WERI-Rb-1 (cell line): ENCODE measurements around the gene LIMCH1.

ENCODE experiments used
- DNase-seq: peaks from one replicate; pipeline ENCODE4 v3.0.0-alpha.2; 2020
- H3K27ac ChIP-seq: fragments of 250-450 bp; sonication (Bioruptor Pico); 2 replicates; pipeline ENCODE4 v1.5.1; 2020; ENCODE audit warnings: mild to moderate bottlenecking, moderate library complexity
- H3K27me3 ChIP-seq: fragments of 250-450 bp; sonication (Bioruptor Pico); 2 replicates; pipeline ENCODE4 v1.5.1; 2021; ENCODE audit warnings: mild to moderate bottlenecking, low read depth, moderate library complexity; ENCODE audit not compliant: insufficient read depth, severe bottlenecking
- H3K36me3 ChIP-seq: fragments of 250-450 bp; sonication (Bioruptor Pico); 2 replicates; pipeline ENCODE4 v1.5.1; 2020; ENCODE audit warnings: mild to moderate bottlenecking, moderate library complexity
- H3K4me3 ChIP-seq: 2 replicates; pipeline ENCODE4 v1.5.1; 2011; ENCODE audit warnings: low read depth, mild to moderate bottlenecking, control low read depth, low read length
- H3K9me3 ChIP-seq: fragments of 250-450 bp; sonication (Bioruptor Pico); 2 replicates; pipeline ENCODE4 v1.5.1; 2021; ENCODE audit warnings: mild to moderate bottlenecking, moderate library complexity; ENCODE audit not compliant: severe bottlenecking
- TF ChIP-seq, protein P1 (sequence below): IDR thresholded peaks from 2 replicates; pipeline ENCODE4 v1.5.1; 2011; ENCODE audit warnings: low read depth, mild to moderate bottlenecking, control low read depth, inconsistent platforms, low read length

LIMCH1 gene

DNA sequence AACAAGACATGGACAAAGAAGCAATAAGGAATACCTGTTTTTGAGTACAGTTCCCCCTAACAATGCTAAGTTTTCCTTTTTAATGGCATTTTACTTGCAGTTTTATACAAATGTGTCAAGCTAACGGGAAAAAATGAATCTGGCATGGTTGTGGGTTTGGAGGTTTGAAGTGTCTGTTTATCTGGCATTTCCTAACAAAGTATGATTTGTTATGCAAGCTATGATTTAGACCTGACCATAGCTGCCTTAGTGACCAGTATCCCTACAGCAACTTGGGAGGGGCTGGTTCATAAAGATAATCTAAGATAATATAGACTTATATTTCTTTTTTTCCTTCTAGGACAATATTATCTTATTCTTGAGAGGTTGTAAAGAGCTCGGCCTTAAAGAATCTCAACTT, 60.6 kb downstream of the LIMCH1 start:
- no peaks in the 10 kb centered on the region for H3K27me3 ChIP-seq
- H3K36me3 ChIP-seq = peaks cover 2% of the 10 kb centered on the region; the same call in 1 of the 2 replicates
- DNase-seq = no peak
- H3K4me3 ChIP-seq = no peak overlapping the region
- TF ChIP-seq, protein P1, sequence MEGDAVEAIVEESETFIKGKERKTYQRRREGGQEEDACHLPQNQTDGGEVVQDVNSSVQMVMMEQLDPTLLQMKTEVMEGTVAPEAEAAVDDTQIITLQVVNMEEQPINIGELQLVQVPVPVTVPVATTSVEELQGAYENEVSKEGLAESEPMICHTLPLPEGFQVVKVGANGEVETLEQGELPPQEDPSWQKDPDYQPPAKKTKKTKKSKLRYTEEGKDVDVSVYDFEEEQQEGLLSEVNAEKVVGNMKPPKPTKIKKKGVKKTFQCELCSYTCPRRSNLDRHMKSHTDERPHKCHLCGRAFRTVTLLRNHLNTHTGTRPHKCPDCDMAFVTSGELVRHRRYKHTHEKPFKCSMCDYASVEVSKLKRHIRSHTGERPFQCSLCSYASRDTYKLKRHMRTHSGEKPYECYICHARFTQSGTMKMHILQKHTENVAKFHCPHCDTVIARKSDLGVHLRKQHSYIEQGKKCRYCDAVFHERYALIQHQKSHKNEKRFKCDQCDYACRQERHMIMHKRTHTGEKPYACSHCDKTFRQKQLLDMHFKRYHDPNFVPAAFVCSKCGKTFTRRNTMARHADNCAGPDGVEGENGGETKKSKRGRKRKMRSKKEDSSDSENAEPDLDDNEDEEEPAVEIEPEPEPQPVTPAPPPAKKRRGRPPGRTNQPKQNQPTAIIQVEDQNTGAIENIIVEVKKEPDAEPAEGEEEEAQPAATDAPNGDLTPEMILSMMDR = no peak
- no peaks in the 10 kb centered on the region for H3K9me3 ChIP-seq
- H3K27ac ChIP-seq = no peak overlapping the region

DNA sequence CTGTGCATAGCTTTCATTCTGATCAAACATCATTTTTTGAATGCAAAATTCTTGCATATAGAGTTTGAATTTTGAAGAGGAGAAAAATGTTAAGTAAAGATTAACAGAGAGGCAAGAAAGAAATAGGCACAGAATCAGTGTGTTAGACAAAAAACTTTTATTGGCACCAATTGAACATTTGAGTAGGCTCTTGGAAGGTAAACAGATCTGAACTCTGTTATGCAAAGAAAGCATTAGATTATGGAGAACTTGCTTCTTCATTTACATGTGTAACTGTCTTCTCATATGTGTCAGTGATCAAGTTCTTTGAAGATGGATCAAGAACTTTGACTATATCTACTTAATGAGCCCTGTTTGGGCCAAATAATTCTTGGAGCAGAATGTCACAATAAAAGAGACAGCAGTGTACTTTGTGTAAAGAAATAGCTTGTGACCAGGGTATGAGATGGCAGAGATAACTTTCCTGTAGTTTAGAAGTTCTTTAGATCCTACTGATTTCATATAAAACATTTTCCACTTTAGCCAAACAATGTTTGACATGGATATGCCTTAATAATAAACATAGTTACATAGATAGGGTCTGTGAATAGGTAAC, 61.3 kb downstream of the LIMCH1 start:
- H3K36me3 ChIP-seq = peaks cover 2% of the 10 kb centered on the region; the same call in 1 of the 2 replicates
- TF ChIP-seq, protein P1 = no peak
- no peak for DNase-seq
- no peaks in the 10 kb centered on the region for H3K27me3 ChIP-seq
- H3K27ac ChIP-seq = no peak overlapping the region
- no peak overlapping the region for H3K4me3 ChIP-seq
- H3K9me3 ChIP-seq = no peaks in the 10 kb centered on the region

DNA sequence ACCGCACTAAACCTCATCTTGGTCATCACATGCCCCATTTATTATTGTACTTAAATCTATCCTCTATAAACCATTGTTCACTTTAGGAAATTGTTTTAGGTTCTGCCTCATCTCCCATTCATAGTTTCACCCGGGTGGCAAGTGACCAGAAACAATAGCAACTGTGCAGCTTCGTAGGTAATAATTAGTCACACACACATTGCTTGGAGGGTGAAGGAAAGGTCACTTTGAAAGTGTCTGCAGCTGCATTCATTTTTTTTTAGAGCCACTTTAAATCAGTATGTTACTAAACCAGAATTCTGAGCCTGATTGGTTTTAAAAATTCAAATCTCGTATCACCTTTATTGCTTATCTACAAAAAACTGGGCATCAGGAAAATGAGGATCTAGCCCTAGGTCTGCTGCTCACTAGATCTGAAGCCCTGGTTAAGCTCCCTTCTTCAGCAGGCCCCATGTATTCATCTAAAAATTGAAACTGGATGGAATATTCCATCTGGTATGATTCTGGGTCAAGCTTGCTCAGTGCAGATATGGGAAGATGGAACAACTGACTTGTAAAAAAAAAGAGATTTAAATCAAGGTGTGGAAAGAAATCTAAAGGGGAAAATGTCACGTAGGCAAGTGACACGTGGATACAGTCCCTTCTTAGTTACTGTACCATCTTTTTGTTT, 62.4 kb downstream of the LIMCH1 start:
- TF ChIP-seq, protein P1 = no peak
- Histone ChIP-seq H3K4me3 (no peak overlapping the region), H3K27ac (no peak overlapping the region), H3K27me3 (no peaks in the 10 kb centered on the region), H3K9me3 (no peaks in the 10 kb centered on the region), H3K36me3 (peaks cover 2% of the 10 kb centered on the region; the same call in 1 of the 2 replicates)
- no peak for DNase-seq

DNA sequence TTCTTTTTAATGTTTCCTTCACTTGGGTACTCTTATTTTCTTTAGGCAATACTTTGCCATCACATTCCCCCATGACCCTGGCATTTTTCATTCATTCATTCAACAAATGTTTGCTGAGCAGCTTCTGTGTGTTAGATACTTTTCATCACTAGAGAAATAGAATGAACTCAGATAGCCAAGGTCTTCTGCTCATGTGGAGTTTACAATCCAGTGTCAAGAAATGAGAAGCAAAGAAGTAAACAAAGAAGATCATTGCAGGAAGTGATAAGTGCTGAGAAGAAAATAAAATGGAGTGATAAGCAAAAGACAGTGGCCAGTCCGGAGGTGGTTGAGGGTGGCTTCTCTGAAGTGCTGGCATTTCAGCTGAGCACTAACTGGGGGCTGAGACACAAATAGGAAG, 63.1 kb downstream of the LIMCH1 start:
- Histone ChIP-seq H3K27ac (no peak overlapping the region), H3K36me3 (peaks cover 2% of the 10 kb centered on the region; the same call in 1 of the 2 replicates), H3K4me3 (no peak overlapping the region), H3K9me3 (no peaks in the 10 kb centered on the region), H3K27me3 (no peaks in the 10 kb centered on the region)
- TF ChIP-seq, protein P1 = no peak
- no peak for DNase-seq

DNA sequence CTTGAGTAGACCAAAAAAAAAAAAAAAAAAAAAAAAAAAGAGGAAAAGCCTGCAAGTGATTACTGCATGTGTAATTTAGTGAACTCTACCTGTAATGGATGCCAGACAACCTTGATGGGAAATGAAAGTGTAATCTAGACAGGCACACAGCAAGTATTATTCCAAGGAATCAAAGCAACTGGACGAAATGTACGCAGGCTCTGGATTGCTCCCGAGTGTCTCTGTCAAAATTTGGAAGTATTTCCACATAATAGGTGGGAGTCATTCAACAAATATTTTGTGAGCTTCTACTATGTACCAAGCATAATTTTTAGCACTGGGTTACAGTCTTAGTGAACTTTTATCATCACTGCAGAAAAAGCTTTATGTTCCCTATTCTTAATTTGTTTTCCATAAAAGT, 64.2 kb downstream of the LIMCH1 start:
- TF ChIP-seq, protein P1 = no peak
- DNase-seq = no peak
- Histone ChIP-seq H3K4me3 (no peak overlapping the region), H3K36me3 (peaks cover 2% of the 10 kb centered on the region; the same call in 1 of the 2 replicates), H3K9me3 (no peaks in the 10 kb centered on the region), H3K27me3 (no peaks in the 10 kb centered on the region), H3K27ac (no peak overlapping the region)
